Mesendoderm (in vitro differentiated cells): ENCODE results near the gene PIGQ.

Experiments used
- DNase-seq: peaks from one replicate; pipeline ENCODE4 v3.0.0; 2013
- H2AK5ac ChIP-seq: 2 replicates; pipeline ENCODE4 v1.6.1; 2013; ENCODE audit warnings: low read length, inconsistent platforms
- H2BK120ac ChIP-seq: 2 replicates; pipeline ENCODE4 v1.6.1; 2013; ENCODE audit warnings: low read depth, mild to moderate bottlenecking, low read length, moderate library complexity, mixed read lengths
- H2BK15ac ChIP-seq: replicated peaks from 2 replicates; pipeline ENCODE4 v1.6.1; 2013; ENCODE audit warnings: low read depth, mild to moderate bottlenecking, moderate library complexity
- H2BK5ac ChIP-seq: 2 replicates; pipeline ENCODE4 v1.6.1; 2013; ENCODE audit warnings: low read length, inconsistent platforms
- H3K18ac ChIP-seq: 2 replicates; pipeline ENCODE4 v1.6.1; 2013; ENCODE audit warnings: mild to moderate bottlenecking, low read length, mixed read lengths
- H3K23ac ChIP-seq: one replicate; pipeline ENCODE4 v1.6.1; 2013; ENCODE audit warnings: low read length
- H3K27ac ChIP-seq: 2 replicates; pipeline ENCODE4 v1.5.1; 2013; ENCODE audit warnings: low read depth, mild to moderate bottlenecking, inconsistent platforms, low read length, moderate library complexity
- H3K27me3 ChIP-seq: 2 replicates; pipeline ENCODE4 v1.6.1; 2013; ENCODE audit warnings: low read length, control low read depth, mild to moderate bottlenecking, inconsistent platforms; ENCODE audit not compliant: insufficient read depth, poor library complexity
- H3K36me3 ChIP-seq: 2 replicates; pipeline ENCODE4 v1.6.1; 2013; ENCODE audit warnings: low read length, inconsistent platforms; ENCODE audit not compliant: control insufficient read depth, insufficient read depth
- H3K4ac ChIP-seq: one replicate; pipeline ENCODE4 v1.6.1; 2013; ENCODE audit warnings: low read depth, mild to moderate bottlenecking, low read length, moderate library complexity
- H3K4me1 ChIP-seq: 2 replicates; pipeline ENCODE4 v1.6.1; 2013; ENCODE audit warnings: low read depth, low read length, inconsistent platforms; ENCODE audit not compliant: control insufficient read depth
- H3K4me2 ChIP-seq: 2 replicates; pipeline ENCODE4 v1.6.1; 2013; ENCODE audit warnings: low read length
- H3K4me3 ChIP-seq: 2 replicates; pipeline ENCODE4 v1.5.1; 2013; ENCODE audit warnings: mild to moderate bottlenecking, low read length
- H3K56ac ChIP-seq: one replicate; pipeline ENCODE4 v1.6.1; 2013; ENCODE audit warnings: low read length
- H3K79me1 ChIP-seq: 2 replicates; pipeline ENCODE4 v1.6.1; 2013; ENCODE audit warnings: low read length, inconsistent platforms
- H3K79me2 ChIP-seq: 2 replicates; pipeline ENCODE4 v1.6.1; 2013; ENCODE audit warnings: mild to moderate bottlenecking, low read length; ENCODE audit not compliant: control insufficient read depth, insufficient read depth
- H3K9ac ChIP-seq: 2 replicates; pipeline ENCODE4 v1.6.1; 2013; ENCODE audit warnings: low read length, inconsistent platforms
- H4K5ac ChIP-seq: one replicate; pipeline ENCODE4 v1.6.1; 2013; ENCODE audit warnings: low read length
- H4K8ac ChIP-seq: one replicate; pipeline ENCODE4 v1.6.1; 2013; ENCODE audit warnings: low read depth, mild to moderate bottlenecking, control low read depth, low read length, moderate library complexity
- WGBS: extraction: QIAGEN DNeasy Blood & Tissue Kit; methylation state at CpG from one replicate; pipeline ENCODE4 v1.1.7; 2013; ENCODE audit warnings: low lambda C conversion rate, missing lambda C conversion rate; ENCODE audit not compliant: insufficient coverage; ENCODE audit errors: extremely low coverage; 5-methylcytosine and 5-hydroxymethylcytosine counted together

The PIGQ gene

DNA sequence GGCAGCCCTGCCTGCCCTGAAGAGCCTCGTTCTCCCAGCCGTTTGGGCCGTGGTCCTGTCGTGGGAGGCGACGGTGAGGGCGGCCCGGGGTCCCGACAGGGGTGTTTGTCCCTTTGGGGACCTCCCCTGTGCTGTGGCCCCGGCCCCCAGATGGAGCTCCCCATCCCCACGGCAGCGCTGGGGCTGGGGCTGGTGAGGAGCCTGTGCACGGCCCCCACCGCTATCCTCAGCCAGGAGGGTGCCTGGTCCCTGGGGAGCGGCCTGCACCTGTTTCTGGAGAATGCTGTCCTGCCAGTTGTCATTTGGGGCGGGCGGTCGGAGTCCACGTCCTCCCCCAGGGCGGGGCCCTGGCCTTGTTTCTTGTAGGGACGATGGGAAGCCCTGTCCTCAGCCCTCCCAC is 35.6 kb upstream of the PIGQ start:
- H4K5ac ChIP-seq: no peak overlapping the region
- no peak overlapping the region for H3K4me2 ChIP-seq
- no peak overlapping the region for H4K8ac ChIP-seq
- H3K23ac ChIP-seq: no peak overlapping the region
- H3K36me3 ChIP-seq: no peaks in the 10 kb centered on the region
- no peak overlapping the region for H3K18ac ChIP-seq
- no peak overlapping the region for H2BK120ac ChIP-seq
- no peak overlapping the region for H3K4ac ChIP-seq
- peaks cover 2% of the 10 kb centered on the region for H3K4me1 ChIP-seq
- H3K56ac ChIP-seq: no peak overlapping the region
- H2AK5ac ChIP-seq: no peak overlapping the region
- DNase-seq: no peak
- H3K4me3 ChIP-seq: no peak overlapping the region
- no peak overlapping the region for H2BK5ac ChIP-seq
- no peaks in the 10 kb centered on the region for H3K27me3 ChIP-seq
- no peak overlapping the region for H3K27ac ChIP-seq
- no CpG with 5 or more reads among the region's 21 CpGs for WGBS
- H3K79me2 ChIP-seq: peaks cover 60% of the 10 kb centered on the region
- no peak overlapping the region for H3K9ac ChIP-seq
- H2BK15ac ChIP-seq: no peak overlapping the region
- peaks cover 19% of the 10 kb centered on the region for H3K79me1 ChIP-seq

DNA sequence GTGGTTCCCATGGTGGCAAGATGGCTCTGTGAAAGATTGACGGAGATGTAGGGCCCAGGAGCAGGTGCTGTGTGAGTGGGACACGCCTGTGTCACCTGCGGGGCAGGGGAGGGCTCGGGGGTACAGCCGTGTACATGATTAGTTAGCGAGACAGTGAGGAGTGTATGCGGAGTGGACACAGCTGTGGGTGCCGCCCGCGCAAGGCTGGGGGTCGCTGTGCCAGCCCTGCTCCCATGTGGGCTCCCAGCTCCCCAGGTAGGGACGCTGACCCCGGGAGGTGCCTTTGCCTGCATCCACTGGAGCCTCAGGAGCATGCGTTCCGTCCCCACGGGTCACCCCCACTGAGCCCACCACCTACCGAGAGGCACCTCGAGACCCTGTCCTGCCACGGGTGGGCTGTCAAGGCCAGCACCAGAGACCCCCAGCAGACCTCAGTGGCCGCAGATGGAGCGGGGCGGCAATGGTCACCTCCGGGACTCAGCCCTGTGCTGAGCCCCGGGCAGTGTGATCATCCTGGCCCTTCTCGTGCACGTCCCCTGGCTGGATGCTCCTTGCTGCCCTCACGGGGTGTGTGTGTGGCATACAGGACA is 34.8 kb upstream of the PIGQ start:
- Histone ChIP-seq H3K27ac (no peak overlapping the region), H3K9ac (no peak overlapping the region)

DNA sequence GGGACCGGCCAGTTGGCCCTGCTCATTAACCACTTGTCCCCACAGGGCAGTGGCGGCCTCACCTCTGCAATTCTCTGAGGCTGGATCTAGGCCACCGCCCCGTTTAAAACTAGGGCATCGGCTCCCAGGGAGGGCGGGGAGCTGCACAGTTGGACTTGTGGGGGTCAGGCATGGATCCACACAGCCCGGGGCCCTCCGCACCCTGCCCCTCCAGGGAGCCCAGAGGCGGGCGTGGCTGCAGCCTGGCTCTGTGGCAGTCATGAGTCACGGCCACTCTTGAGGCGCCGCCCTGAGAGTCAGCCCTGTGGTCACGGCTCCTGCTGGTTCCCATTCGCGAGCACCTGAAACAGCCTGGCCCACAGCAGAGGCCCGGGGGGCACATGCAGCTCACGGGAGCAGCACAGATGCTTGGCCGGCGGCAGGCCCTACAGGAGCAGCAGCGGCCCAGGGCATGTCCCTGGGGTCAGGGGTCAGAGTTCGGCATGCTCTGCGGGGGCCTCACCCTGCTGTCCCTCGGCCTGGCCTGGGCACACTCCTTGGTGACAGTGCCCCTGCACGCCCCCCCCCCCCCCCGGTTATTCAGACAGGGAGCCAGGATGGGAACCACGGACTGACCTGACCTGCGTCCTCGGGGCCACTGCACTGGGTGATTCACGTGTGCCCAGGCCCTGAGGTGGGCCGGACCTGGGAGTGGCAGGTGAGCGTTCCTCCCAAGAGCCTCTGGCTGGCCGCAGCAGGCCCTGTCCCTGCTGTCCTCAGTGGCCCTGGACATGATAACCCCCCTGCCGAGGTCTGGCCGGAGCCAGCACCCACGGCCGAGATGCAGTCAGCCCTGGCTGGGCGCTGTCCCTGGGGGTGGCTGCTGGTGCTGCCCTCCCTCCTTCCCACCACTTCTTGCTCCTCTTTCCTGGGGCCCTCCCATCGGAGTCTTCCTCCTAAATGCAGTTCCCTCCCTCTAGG is 34.0 kb upstream of the PIGQ start:
- Histone ChIP-seq H2AK5ac (no peak overlapping the region), H3K56ac (no peak overlapping the region), H3K79me2 (peaks cover 45% of the 10 kb centered on the region), H3K4me3 (no peak overlapping the region), H3K4me1 (no peaks in the 10 kb centered on the region), H2BK120ac (no peak overlapping the region), H2BK5ac (no peak overlapping the region), H3K27me3 (no peaks in the 10 kb centered on the region), H3K23ac (no peak overlapping the region), H3K79me1 (peaks cover 7% of the 10 kb centered on the region), H3K36me3 (no peaks in the 10 kb centered on the region), H4K5ac (no peak overlapping the region), H2BK15ac (no peak overlapping the region), H3K9ac (no peak overlapping the region), H3K4ac (no peak overlapping the region), H3K18ac (no peak overlapping the region), H3K4me2 (no peak overlapping the region), H4K8ac (no peak overlapping the region), H3K27ac (no peak overlapping the region)
- DNase-seq: no peak
- WGBS: no CpG with 5 or more reads among the region's 39 CpGs

More for the DNA sequence above, 34.8 kb upstream of the PIGQ start:
- no peak for DNase-seq
- Histone ChIP-seq H2BK5ac (no peak overlapping the region), H4K5ac (no peak overlapping the region), H2BK120ac (no peak overlapping the region), H3K36me3 (no peaks in the 10 kb centered on the region), H3K56ac (no peak overlapping the region), H3K18ac (no peak overlapping the region), H3K4me3 (no peak overlapping the region), H4K8ac (no peak overlapping the region), H3K4me1 (no peaks in the 10 kb centered on the region), H2AK5ac (no peak overlapping the region), H3K4ac (no peak overlapping the region), H3K4me2 (no peak overlapping the region), H3K27me3 (no peaks in the 10 kb centered on the region), H3K23ac (no peak overlapping the region), H3K79me1 (peaks cover 13% of the 10 kb centered on the region), H3K79me2 (peaks cover 53% of the 10 kb centered on the region), H2BK15ac (no peak overlapping the region)
- WGBS: no CpG with 5 or more reads among the region's 27 CpGs

DNA sequence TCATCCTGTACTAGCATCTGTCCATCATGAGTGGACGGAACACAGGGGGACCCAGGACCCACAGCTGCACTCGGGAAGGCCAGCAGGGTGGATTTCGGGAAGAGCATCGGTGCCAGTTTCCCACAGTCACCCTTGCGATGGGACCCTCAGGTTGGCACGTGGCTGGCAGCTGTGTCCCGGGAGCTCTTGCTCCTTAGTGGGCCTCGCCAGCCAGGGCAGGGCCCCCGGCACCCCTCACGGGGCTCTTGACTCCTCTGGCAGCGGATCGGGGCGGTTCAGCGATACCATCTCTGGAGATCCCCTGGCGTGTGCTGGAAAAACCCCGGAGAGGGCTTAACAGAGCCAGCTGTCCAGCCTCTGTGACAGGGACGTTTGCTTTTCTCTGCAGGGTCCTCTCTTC is 33.0 kb upstream of the PIGQ start:
- H2BK120ac ChIP-seq: no peak overlapping the region
- no peak overlapping the region for H3K4me3 ChIP-seq
- no peak overlapping the region for H4K8ac ChIP-seq
- H4K5ac ChIP-seq: no peak overlapping the region
- H3K36me3 ChIP-seq: no peaks in the 10 kb centered on the region
- H3K4me1 ChIP-seq: no peaks in the 10 kb centered on the region
- H2BK5ac ChIP-seq: no peak overlapping the region
- peaks cover 5% of the 10 kb centered on the region for H3K79me1 ChIP-seq
- DNase-seq: no peak
- H3K9ac ChIP-seq: no peak overlapping the region
- H3K4ac ChIP-seq: no peak overlapping the region
- H3K79me2 ChIP-seq: peaks cover 35% of the 10 kb centered on the region
- H3K4me2 ChIP-seq: no peak overlapping the region
- H2BK15ac ChIP-seq: no peak overlapping the region
- no peak overlapping the region for H3K56ac ChIP-seq
- H3K27ac ChIP-seq: no peak overlapping the region
- H2AK5ac ChIP-seq: no peak overlapping the region
- no peaks in the 10 kb centered on the region for H3K27me3 ChIP-seq
- H3K18ac ChIP-seq: no peak overlapping the region
- no CpG with 5 or more reads among the region's 17 CpGs for WGBS
- no peak overlapping the region for H3K23ac ChIP-seq

DNA sequence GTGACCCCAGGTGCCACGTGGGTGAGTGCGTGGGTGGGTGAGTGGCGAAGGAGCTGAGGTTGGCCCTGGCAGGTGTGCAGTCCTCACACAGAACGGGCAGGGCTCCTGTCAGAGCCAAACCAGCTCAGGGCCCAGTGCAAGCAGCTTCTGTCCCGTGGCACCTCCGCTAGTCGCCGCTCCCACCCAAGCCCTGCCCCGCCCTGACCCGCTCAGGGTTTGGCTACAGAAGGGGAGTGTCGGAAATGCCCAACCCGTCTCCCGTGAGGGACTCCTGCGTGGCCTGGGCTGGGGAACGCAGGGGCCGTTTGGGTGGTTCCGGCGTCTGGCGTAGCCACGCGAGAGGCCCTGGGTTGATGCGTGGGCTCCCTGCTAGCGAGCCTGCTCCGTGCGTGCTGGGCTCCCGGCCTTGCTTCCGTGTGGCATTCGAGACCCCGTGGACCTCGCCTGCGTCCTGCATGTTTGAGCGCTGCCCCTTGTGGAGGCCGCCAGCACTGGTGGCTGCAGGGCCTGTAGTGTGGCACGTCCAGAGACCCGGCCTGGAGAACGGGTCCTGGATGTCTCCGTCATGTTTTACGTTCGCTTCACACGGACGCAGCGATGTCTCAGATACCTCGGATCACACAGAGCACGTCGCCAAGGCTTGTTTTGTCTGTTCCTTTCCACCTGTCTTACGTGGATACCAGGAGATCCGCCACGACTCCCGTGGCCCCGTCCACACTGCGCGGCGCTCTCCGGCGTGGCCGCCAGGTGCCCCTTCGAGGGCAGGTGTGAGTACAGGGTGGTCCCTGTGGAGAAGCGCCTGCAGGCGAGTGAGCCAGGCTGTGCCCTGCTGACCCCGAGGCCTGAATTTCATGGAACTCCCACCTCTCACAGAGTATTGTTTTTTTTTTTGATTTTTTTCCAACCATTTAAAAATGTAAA is 32.1 kb upstream of the PIGQ start:
- H2BK120ac ChIP-seq: no peak overlapping the region
- H4K5ac ChIP-seq: no peak overlapping the region
- no CpG with 5 or more reads among the region's 60 CpGs for WGBS
- DNase-seq: no peak
- H3K56ac ChIP-seq: no peak overlapping the region
- H3K4me2 ChIP-seq: no peak overlapping the region
- H2BK5ac ChIP-seq: no peak overlapping the region
- H3K27ac ChIP-seq: no peak overlapping the region
- H3K4ac ChIP-seq: no peak overlapping the region
- H3K18ac ChIP-seq: no peak overlapping the region
- H3K4me1 ChIP-seq: no peaks in the 10 kb centered on the region
- H3K23ac ChIP-seq: no peak overlapping the region
- no peaks in the 10 kb centered on the region for H3K36me3 ChIP-seq
- peaks cover 5% of the 10 kb centered on the region for H3K79me1 ChIP-seq
- H4K8ac ChIP-seq: no peak overlapping the region
- no peak overlapping the region for H2BK15ac ChIP-seq
- peaks cover 30% of the 10 kb centered on the region for H3K79me2 ChIP-seq
- H2AK5ac ChIP-seq: no peak overlapping the region
- no peak overlapping the region for H3K9ac ChIP-seq
- no peaks in the 10 kb centered on the region for H3K27me3 ChIP-seq
- no peak overlapping the region for H3K4me3 ChIP-seq
